CD14-positive monocyte (primary cell): Measurements from ENCODE around the gene MBP. TPM values are rescaled to one million over a fixed set of nuclear protein-coding genes. Genes with fewer than 3 reads are reported as not detected.

Experiments
- DNase-seq, 3 donors: peaks; one replicate each; pipeline ENCODE4 v3.0.0-alpha.2; 2011 to 2022
- H2AFZ ChIP-seq: 2 replicates; pipeline ENCODE4 v1.6.0; 2012; ENCODE audit warnings: mild to moderate bottlenecking, low read depth, low read length, inconsistent platforms; ENCODE audit not compliant: insufficient read depth, poor library complexity, severe bottlenecking
- H3K27ac ChIP-seq, 2 donors: 1 replicate in 1 of 2; 2 replicates in 1 of 2; pipeline ENCODE4 v1.5.1; 2012 to 2013; ENCODE audit warnings: low read length in 2 of 2, control low read depth in 1 of 2, inconsistent platforms in 1 of 2, low read depth in 1 of 2, mild to moderate bottlenecking in 1 of 2
- H3K27me3 ChIP-seq, 2 donors: one replicate each; pipeline versions ENCODE4 v1.6.0 to v1.6.1; 2011 to 2013; ENCODE audit warnings: low read length in 2 of 2; ENCODE audit not compliant: control insufficient read depth in 2 of 2, insufficient read depth in 2 of 2
- H3K36me3 ChIP-seq, 2 donors: replicated peaks in 1 of 2; 1 replicate in 1 of 2; 2 replicates in 1 of 2; pipeline versions ENCODE4 v1.5.1 to v1.6.1; 2012 to 2013; ENCODE audit warnings: low read length in 2 of 2, control low read depth in 1 of 2, inconsistent platforms in 1 of 2, mild to moderate bottlenecking in 1 of 2; ENCODE audit not compliant: insufficient read depth in 2 of 2, control insufficient read depth in 1 of 2
- H3K4me1 ChIP-seq, 2 donors: 1 replicate in 1 of 2; 2 replicates in 1 of 2; pipeline versions ENCODE4 v1.5.1 to v1.6.1; 2012 to 2013; ENCODE audit warnings: low read length in 2 of 2, control low read depth in 1 of 2, inconsistent platforms in 1 of 2, mild to moderate bottlenecking in 1 of 2, moderate library complexity in 1 of 2; ENCODE audit not compliant: insufficient read depth in 2 of 2, control insufficient read depth in 1 of 2
- H3K4me2 ChIP-seq: replicated peaks from 2 replicates; pipeline ENCODE3; 2012; ENCODE audit warnings: low read length, moderate library complexity, mild to moderate bottlenecking; ENCODE audit not compliant: poor library complexity, severe bottlenecking; ENCODE audit errors: extremely low read depth
- H3K4me3 ChIP-seq, 3 experiments: fragments of 200-600 bp in 1 of 3; sonication (generic) in 1 of 3; replicated peaks in 1 of 3; 1 replicate in 2 of 3; 2 replicates in 1 of 3; pipeline ENCODE4 v1.5.1; 2011 to 2013; ENCODE audit warnings: low read length in 3 of 3, mild to moderate bottlenecking in 3 of 3, control low read depth in 2 of 3, low read depth in 2 of 3, inconsistent platforms in 1 of 3, moderate library complexity in 1 of 3
- H3K79me2 ChIP-seq: 2 replicates; pipeline ENCODE4 v1.6.0; 2012; ENCODE audit warnings: mild to moderate bottlenecking, control low read depth, inconsistent platforms, low read length, moderate library complexity; ENCODE audit not compliant: insufficient read depth
- H3K9ac ChIP-seq: 2 replicates; pipeline ENCODE4 v1.6.0; 2017; ENCODE audit warnings: low read length, mild to moderate bottlenecking; ENCODE audit not compliant: insufficient read depth, poor library complexity, severe bottlenecking
- H3K9me3 ChIP-seq, 2 donors: replicated peaks in 1 of 2; 1 replicate in 1 of 2; 2 replicates in 1 of 2; pipeline versions ENCODE4 v1.5.1 to v1.6.1; 2012 to 2013; ENCODE audit warnings: low read length in 2 of 2, control low read depth in 1 of 2; ENCODE audit not compliant: control insufficient read depth in 1 of 2, insufficient read depth in 1 of 2
- H4K20me1 ChIP-seq: 2 replicates; pipeline ENCODE4 v1.6.0; 2012; ENCODE audit warnings: mild to moderate bottlenecking, low read length, control low read depth, moderate library complexity; ENCODE audit not compliant: insufficient read depth
- H3K27ac Mint-ChIP-seq, 7 donors: one replicate each; pipeline ENCODE4 v1.8.0; 2020; ENCODE audit warnings: mild to moderate bottlenecking in 7 of 7, mixed read lengths in 7 of 7, moderate library complexity in 6 of 7, inconsistent platforms in 2 of 7
- H3K27me3 Mint-ChIP-seq, 3 donors: one replicate each; pipeline ENCODE4 v1.8.0; 2021 to 2022; ENCODE audit warnings: low read depth in 3 of 3, mild to moderate bottlenecking in 3 of 3, mixed read lengths in 3 of 3, moderate library complexity in 3 of 3, inconsistent platforms in 1 of 3
- H3K36me3 Mint-ChIP-seq, 2 donors: one replicate each; pipeline ENCODE4 v1.8.0; 2020; ENCODE audit warnings: mixed read lengths in 2 of 2, inconsistent platforms in 1 of 2, mild to moderate bottlenecking in 1 of 2
- H3K4me1 Mint-ChIP-seq: one replicate; pipeline ENCODE4 v1.8.0; 2020; ENCODE audit warnings: mild to moderate bottlenecking, mixed read lengths
- H3K4me3 Mint-ChIP-seq, 2 donors: one replicate each; pipeline ENCODE4 v1.8.0; 2020; ENCODE audit warnings: mild to moderate bottlenecking in 2 of 2, mixed read lengths in 2 of 2, moderate library complexity in 1 of 2
- H3K9me3 Mint-ChIP-seq, 7 donors: one replicate each; pipeline ENCODE4 v1.8.0; 2020 to 2022; ENCODE audit warnings: mixed read lengths in 7 of 7, mild to moderate bottlenecking in 6 of 7, moderate library complexity in 6 of 7, inconsistent platforms in 2 of 7
- CTCF ChIP-seq: fragments of 200-600 bp; IDR thresholded peaks from one replicate; pipeline ENCODE4 v1.8.0; 2022; ENCODE audit warnings: antibody characterized with exemption, mild to moderate bottlenecking
- WGBS: methylation state at CpG from one replicate; pipeline ENCODE4 v1.1.5; 2013; ENCODE audit warnings: missing lambda C conversion rate; ENCODE audit not compliant: insufficient coverage; 5-methylcytosine and 5-hydroxymethylcytosine counted together
- intact Hi-C, 2 donors: fragments of 100-400 bp; cut with micrococcal nuclease; formaldehyde crosslinking; loops; one replicate each; pipeline versions ENCODE4 v1.15.0 to v1.15.1; 2023
- polyA plus RNA-seq, 3 donors: library from polyadenylated mRNA; depleted of rRNA in 1 of 3; unstranded in 2 of 3; stranded (reverse) in 1 of 3; fragments of 300-500 nt in 2 of 3; fragments of >200 nt in 1 of 3; fragmentation: Illumina TruSeq in 2 of 3; gene quantifications; 1 replicate in 2 of 3; 2 replicates in 1 of 3; pipeline ENCODE4 v1.2.3, GENCODE V29; 2012 to 2021

The MBP gene
- polyA plus RNA-seq, 3 donors = 47.7 to 81.0 (median 50.4) TPM

- Histone ChIP-seq H4K20me1 (peaks cover 5% of the 10 kb centered on the region), H3K4me2 (no peak overlapping the region), H3K27ac (peak overlapping the region; percentile 8 to 50), H3K79me2 (peaks cover 99% of the 10 kb centered on the region), H3K27me3 (no peaks in the 10 kb centered on the region), H3K4me3 (no peak overlapping the region), H3K9ac (no peak overlapping the region), H3K9me3 (no peaks in the 10 kb centered on the region), H2AFZ (no peak overlapping the region), H3K36me3 (peaks cover 18 to 65% of the 10 kb centered on the region in 2 donors), H3K4me1 (peaks cover 24 to 27% of the 10 kb centered on the region in 2 donors)
- Mint-ChIP-seq H3K27ac (peak overlapping the region in 6 of 7 donors; percentile 17 to 90 (median 54)), H3K4me1 (peaks cover 32% of the 10 kb centered on the region), H3K27me3 (peaks cover 0 to 2% (median 0%) of the 10 kb centered on the region in 3 donors), H3K4me3 (no peak overlapping the region), H3K9me3 (peaks cover 0 to 5% (median 0%) of the 10 kb centered on the region in 7 donors), H3K36me3 (peaks cover 65 to 76% of the 10 kb centered on the region in 2 donors)
- intact Hi-C loops = no loop called here
- WGBS = 88% methylated on average over 12 of the region's 14 CpGs
- no peak for DNase-seq
- no peak for TF ChIP-seq CTCF
These were observed 43.4 kb downstream of the MBP start for GRCh38 chr18:77088963-77089722.

- no peak overlapping the region for H3K4me3 Mint-ChIP-seq
- H3K27ac ChIP-seq = peak overlapping the region in 1 of 2 donors; percentile 19
- no peak overlapping the region for H3K4me2 ChIP-seq
- peaks cover 0 to 5% (median 0%) of the 10 kb centered on the region in 7 donors for H3K9me3 Mint-ChIP-seq
- peaks cover 44% of the 10 kb centered on the region for H3K4me1 Mint-ChIP-seq
- no peak overlapping the region for H3K4me3 ChIP-seq
- peaks cover 0 to 2% (median 0%) of the 10 kb centered on the region in 3 donors for H3K27me3 Mint-ChIP-seq
- no peak overlapping the region for H3K9ac ChIP-seq
- H3K9me3 ChIP-seq = no peaks in the 10 kb centered on the region
- H3K27me3 ChIP-seq = no peaks in the 10 kb centered on the region
- peaks cover 34 to 35% of the 10 kb centered on the region in 2 donors for H3K4me1 ChIP-seq
- TF ChIP-seq CTCF = no peak
- peaks cover 5% of the 10 kb centered on the region for H4K20me1 ChIP-seq
- peaks cover 16 to 51% of the 10 kb centered on the region in 2 donors for H3K36me3 ChIP-seq
- H3K79me2 ChIP-seq = peaks cover 99% of the 10 kb centered on the region
- intact Hi-C loops = no loop called here
- H3K36me3 Mint-ChIP-seq = peaks cover 64 to 69% of the 10 kb centered on the region in 2 donors
- no peak overlapping the region for H2AFZ ChIP-seq
- peak overlapping the region in 1 of 7 donors; percentile 43 for H3K27ac Mint-ChIP-seq
- WGBS = 72% methylated on average over 49 of the region's 55 CpGs
- DNase-seq = no peak
These were observed 45.0 kb downstream of the MBP start for GRCh38 chr18:77087393-77088141.
